Sciatic nerve (tissue), 2 donors: ENCODE results near the gene ZNF430. TPM values are rescaled to one million over a fixed set of nuclear protein-coding genes. Genes with fewer than 3 reads are reported as not detected.
"Not testable (repeated sequence)": the region's sequence is repeated elsewhere in the genome, so short reads cannot be mapped to it uniquely, and the experiment has no call there.

ENCODE experiments used
- ATAC-seq: fragments of 200-7000 bp; cut with Tn5 transposase; one replicate; pipeline ENCODE4 v1.9.1; 2020; ENCODE audit warnings: mild to moderate bottlenecking, moderate library complexity
- DNase-seq: peaks from one replicate; pipeline ENCODE4 v3.0.0-alpha.2; 2020; ENCODE audit warnings: low spot score
- intact Hi-C: fragments of 100-400 bp; cut with DNase I; formaldehyde crosslinking; loops from one replicate; pipeline ENCODE4 v1.14.2; 2022
- total RNA-seq: library from RNA; stranded (reverse); fragmentation: NEBNext Ultra II Directional; extraction: Animal tissue kit (Norgen Biotek cat#: 25700); gene quantifications from one replicate; pipeline ENCODE4 v1.2.1, GENCODE V29; 2021
- donor health status: DM: no; HTN: no; CAD: no.
- donor health status: DM: no; HTN: no; CAD: no.

Gene ZNF430
- 20.2 TPM for total RNA-seq

GRCh38 chr19:21020298-21021227, at the start of gene ZNF430:
ZNF430 (plus strand) TSS chr19:21020657; CDS start chr19:21020801, 144 bp downstream.
- intact Hi-C loops = no loop called here
- ATAC-seq = peak; percentile 100
- peak; percentile 95 for DNase-seq

- ATAC-seq, intact Hi-C loops, DNase-seq: not testable (repeated sequence)
Observed at GRCh38 chr19:20992788-20993187, 27.7 kb upstream of the ZNF430 start.

GRCh38 chr19:20999731-21000352, 20.6 kb upstream of the ZNF430 start:
- peak; percentile 100 for ATAC-seq
- intact Hi-C loops = no loop called here

GRCh38 chr19:21021238-21021637, 781 bp downstream of the ZNF430 start:
- intact Hi-C loops, DNase-seq, ATAC-seq: not testable (repeated sequence)

More at GRCh38 chr19:20999731-21000352, 20.6 kb upstream of the ZNF430 start:
- peak; percentile 85 for DNase-seq

GRCh38 chr19:21022996-21023395, 2.5 kb downstream of the ZNF430 start:
- ATAC-seq (no peak), DNase-seq (no peak)
- intact Hi-C loops = no loop called here

GRCh38 chr19:21023901-21024300, 3.4 kb downstream of the ZNF430 start:
- DNase-seq (no peak), ATAC-seq (no peak)
- intact Hi-C loops = no loop called here

- intact Hi-C loops = no loop called here
- DNase-seq = no peak
- no peak for ATAC-seq
Observed at GRCh38 chr19:21028969-21029268, 8.5 kb downstream of the ZNF430 start.

GRCh38 chr19:21045028-21045427, 24.6 kb downstream of the ZNF430 start:
- no peak for DNase-seq
- ATAC-seq = no peak
- intact Hi-C loops = no loop called here

- no peak for ATAC-seq
- no peak for DNase-seq
- intact Hi-C loops = no loop called here
Observed at GRCh38 chr19:21046489-21046888, 26.0 kb downstream of the ZNF430 start.

GRCh38 chr19:21047716-21048115, 27.3 kb downstream of the ZNF430 start:
- DNase-seq (no peak), ATAC-seq (no peak)
- intact Hi-C loops = no loop called here

- intact Hi-C loops = no loop called here
- ATAC-seq = no peak
- DNase-seq = no peak
Observed at GRCh38 chr19:21052902-21053301, 32.4 kb downstream of the ZNF430 start.

GRCh38 chr19:21065336-21065735, 44.9 kb downstream of the ZNF430 start:
- intact Hi-C loops = no loop called here
- DNase-seq (no peak), ATAC-seq (no peak)

- DNase-seq (peak; percentile 92), ATAC-seq (peak; percentile 100)
- intact Hi-C loops = no loop called here
Observed at GRCh38 chr19:21082011-21082975, 61.8 kb downstream of the ZNF430 start, which contains the start of gene ZNF714. ZNF714 (plus strand) TSS chr19:21082203; CDS start chr19:21098269, 16,066 bp downstream.

- ATAC-seq = no peak
- no peak for DNase-seq
- intact Hi-C loops = no loop called here
Observed at GRCh38 chr19:21084343-21084742, 63.9 kb downstream of the ZNF430 start.

GRCh38 chr19:21087871-21088270, 67.4 kb downstream of the ZNF430 start:
- DNase-seq = no peak
- intact Hi-C loops = no loop called here
- ATAC-seq = no peak

- intact Hi-C loops = loop anchor here (10.0 kb wide), 1 partner anchor 993 kb away; no protein-coding TSS in a partner anchor
- no peak for DNase-seq
- no peak for ATAC-seq
Observed at GRCh38 chr19:21092109-21092508, 71.7 kb downstream of the ZNF430 start.

GRCh38 chr19:21094347-21095025, 74.0 kb downstream of the ZNF430 start:
- DNase-seq (no peak), ATAC-seq (no peak)
- intact Hi-C loops = loop anchor here (10.0 kb wide), 1 partner anchor 990 kb away; no protein-coding TSS in a partner anchor

- DNase-seq (no peak), ATAC-seq (no peak)
- intact Hi-C loops = loop anchor here (10.0 kb wide), 1 partner anchor 987 kb away; no protein-coding TSS in a partner anchor
Observed at GRCh38 chr19:21098291-21098690, 77.8 kb downstream of the ZNF430 start.
